Activated CD4-positive, alpha-beta memory T cell treated with anti-CD3 and anti-CD28 coated beads, Interleukin-2, amount 10 ng/mL, durations not matched to agents 7 days and 5 days (primary cell): ENCODE results near the gene P2RX7. TPM values are rescaled to one million over a fixed set of nuclear protein-coding genes. Genes with fewer than 3 reads are reported as not detected.

ENCODE experiments used
- CTCF ChIA-PET: fragments of 350-600 bp; sonication (Branson Sonifier 250); formaldehyde crosslinking; loops from one replicate; lab custom pipeline; 2021; ENCODE audit warnings: antibody characterized with exemption, inconsistent platforms; lab: Charles Lee
- POLR2A ChIA-PET: fragments of 350-600 bp; sonication (Branson Sonifier 250); formaldehyde crosslinking; loops from one replicate; lab custom pipeline; 2021; ENCODE audit warnings: antibody characterized with exemption; lab: Charles Lee
- DNase-seq: peaks from one replicate; pipeline ENCODE4 v3.0.0-alpha.2; 2020
- H3K27ac Mint-ChIP-seq: one replicate; pipeline ENCODE4 v1.8.0; 2021; ENCODE audit warnings: mild to moderate bottlenecking, mixed read lengths
- H3K27me3 Mint-ChIP-seq: one replicate; pipeline ENCODE4 v1.8.0; 2021; ENCODE audit warnings: mixed read lengths
- H3K36me3 Mint-ChIP-seq: one replicate; pipeline ENCODE4 v1.8.0; 2021; ENCODE audit warnings: low read depth, mixed read lengths
- H3K4me1 Mint-ChIP-seq: one replicate; pipeline ENCODE4 v1.8.0; 2021; ENCODE audit warnings: mixed read lengths
- H3K4me3 Mint-ChIP-seq: one replicate; pipeline ENCODE4 v1.8.0; 2021; ENCODE audit warnings: mild to moderate bottlenecking, mixed read lengths
- H3K9me3 Mint-ChIP-seq: one replicate; pipeline ENCODE4 v1.8.0; 2021; ENCODE audit warnings: mixed read lengths
- total RNA-seq, 2 experiments: library from RNA; stranded (reverse); gene quantifications; one replicate each; pipeline ENCODE4 v1.2.3, GENCODE V29; 2021

The P2RX7 gene
- total RNA-seq, 2 experiments from 2014 or later = 47.0 to 49.1 TPM

GRCh38 chr12:121209624-121210572, 77.2 kb downstream of the P2RX7 start, which contains the start of gene P2RX4:
Gene P2RX4 (plus strand): TSS chr12:121210129. CDS start chr12:121210165, 36 bp downstream.
- Mint-ChIP-seq H3K4me3 (peak within 1 kb of the TSS; percentile 83), H3K4me1 (peaks cover 52% of the 10 kb centered on the region), H3K27ac (peak within 1 kb of the TSS; percentile 88), H3K9me3 (peaks cover under 1% of the 10 kb centered on the region), H3K36me3 (peaks cover 35% of the 10 kb centered on the region), H3K27me3 (peaks cover under 1% of the 10 kb centered on the region)
- DNase-seq = peak; percentile 92
- ChIA-PET CTCF (interaction anchor here (1.1 to 1.2 kb wide), 2 partner anchors 13 to 15 kb away, joined by 3 to 10 read pairs; no protein-coding TSS in a partner anchor), POLR2A (interaction anchor here (0.9 to 8.6 kb wide), 14 partner anchors 12 to 173 kb away, joined by 3 to 177 read pairs (median 4); partner anchors contain the start of gene P2RX7)

DNA sequence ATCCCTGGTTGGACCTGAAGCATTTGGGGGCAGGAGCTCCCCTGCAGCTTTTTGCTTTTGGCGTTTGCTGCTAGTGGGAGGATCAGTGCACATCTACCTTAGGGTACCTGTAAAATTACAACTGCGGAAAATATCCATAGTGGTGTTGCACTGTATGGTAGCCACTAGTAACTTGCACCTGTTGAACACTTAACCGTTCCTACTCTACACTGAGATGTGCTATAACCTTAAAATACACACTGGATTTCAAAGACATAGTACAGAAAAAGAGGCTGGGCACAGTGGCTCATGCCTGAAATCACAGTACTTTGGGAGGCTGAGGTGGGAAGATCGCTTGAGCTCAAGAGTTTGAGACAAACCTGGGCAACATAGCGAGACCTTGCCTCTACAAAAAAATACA, 80.2 kb downstream of the P2RX7 start:
- no peak for DNase-seq
- peak overlapping the region; percentile 54 for H3K4me3 Mint-ChIP-seq
- no peaks in the 10 kb centered on the region for H3K27me3 Mint-ChIP-seq
- H3K9me3 Mint-ChIP-seq = no peaks in the 10 kb centered on the region
- H3K27ac Mint-ChIP-seq = peak overlapping the region; percentile 82
- ChIA-PET POLR2A (interaction anchor here (0.7 to 8.6 kb wide), 2 partner anchors 11 to 84 kb away, joined by 4 to 177 read pairs; no protein-coding TSS in a partner anchor), CTCF (no interaction called here)
- H3K36me3 Mint-ChIP-seq = peaks cover 63% of the 10 kb centered on the region
- H3K4me1 Mint-ChIP-seq = peaks cover 70% of the 10 kb centered on the region

GRCh38 chr12:121214166-121214777, 81.6 kb downstream of the P2RX7 start:
- H3K4me3 Mint-ChIP-seq = peak overlapping the region; percentile 49
- ChIA-PET POLR2A (interaction anchor here (0.6 to 8.6 kb wide), 8 partner anchors 10 to 688 kb away, joined by 3 to 177 read pairs (median 4); partner anchors contain the start of gene P2RX7), CTCF (interaction anchor here (1.0 to 2.5 kb wide), 4 partner anchors 10 to 1013 kb away, joined by 3 to 21 read pairs (median 3); partner anchors contain the start of gene RPLP0)
- peak; percentile 50 for DNase-seq
- H3K27ac Mint-ChIP-seq = peak overlapping the region; percentile 82
- H3K4me1 Mint-ChIP-seq = peaks cover 65% of the 10 kb centered on the region
- H3K36me3 Mint-ChIP-seq = peaks cover 77% of the 10 kb centered on the region
- no peaks in the 10 kb centered on the region for H3K9me3 Mint-ChIP-seq
- H3K27me3 Mint-ChIP-seq = no peaks in the 10 kb centered on the region

DNA sequence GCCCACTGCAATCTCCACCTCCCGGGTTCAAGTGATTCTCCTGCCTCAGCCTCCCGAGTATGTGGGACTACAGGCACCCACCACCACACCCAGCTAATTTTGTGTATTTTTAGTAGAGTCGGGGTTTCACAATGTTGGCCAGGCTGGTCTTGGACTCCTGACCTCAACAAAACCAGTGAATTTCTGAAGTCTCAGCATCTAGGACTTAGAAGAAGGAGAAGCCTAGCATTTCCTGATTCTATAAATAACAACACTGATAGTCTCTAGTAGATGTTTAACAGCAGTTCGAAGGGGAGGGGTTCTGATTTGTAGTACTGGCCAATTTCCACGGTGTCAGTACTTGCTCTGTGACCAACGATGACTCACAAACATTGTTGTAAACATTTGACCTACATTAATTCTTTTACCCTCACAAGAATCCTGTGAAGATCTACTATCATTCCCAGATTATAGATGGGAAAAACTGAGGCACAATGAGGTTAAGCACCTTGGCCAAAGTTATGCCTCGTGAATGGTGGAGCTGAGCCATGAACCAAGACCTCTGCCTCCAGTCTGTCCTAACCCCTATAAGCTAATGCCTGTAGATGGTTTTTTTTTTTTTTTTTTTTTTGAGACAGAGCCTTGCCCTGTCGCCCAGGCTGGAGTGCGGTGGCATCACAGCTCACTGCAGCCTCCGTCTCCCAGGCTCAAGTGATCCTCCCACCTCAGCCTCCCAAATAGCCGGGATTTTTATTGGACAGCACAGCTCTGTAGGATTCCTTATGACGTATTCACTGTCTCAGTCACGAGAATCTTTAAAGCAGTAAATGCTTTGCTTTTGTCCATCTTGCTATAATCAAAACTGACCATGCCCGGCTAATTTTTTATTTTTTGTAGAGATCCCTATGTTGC, 82.4 kb downstream of the P2RX7 start:
- ChIA-PET CTCF (interaction anchor here (1.2 to 2.5 kb wide), 4 partner anchors 9 to 155 kb away, joined by 3 to 21 read pairs (median 4); no protein-coding TSS in a partner anchor), POLR2A (interaction anchor here (1.6 to 8.6 kb wide), 3 partner anchors 9 to 83 kb away, joined by 7 to 177 read pairs (median 7); partner anchors contain the start of gene P2RX7)
- H3K9me3 Mint-ChIP-seq = no peaks in the 10 kb centered on the region
- peaks cover 86% of the 10 kb centered on the region for H3K36me3 Mint-ChIP-seq
- H3K4me3 Mint-ChIP-seq = peak overlapping the region; percentile 49
- peak; percentile 34 for DNase-seq
- H3K4me1 Mint-ChIP-seq = peaks cover 71% of the 10 kb centered on the region
- H3K27me3 Mint-ChIP-seq = no peaks in the 10 kb centered on the region
- peak overlapping the region; percentile 82 for H3K27ac Mint-ChIP-seq

GRCh38 chr12:121216102-121216501, 83.4 kb downstream of the P2RX7 start:
- ChIA-PET CTCF (interaction anchor here (0.6 to 1.2 kb wide), 2 partner anchors 14 to 16 kb away, joined by 3 to 6 read pairs; no protein-coding TSS in a partner anchor), POLR2A (interaction anchor here (1.0 to 8.6 kb wide), 3 partner anchors 8 to 23 kb away, joined by 4 to 177 read pairs (median 7); no protein-coding TSS in a partner anchor)
- Mint-ChIP-seq H3K27me3 (no peaks in the 10 kb centered on the region), H3K36me3 (peaks cover 87% of the 10 kb centered on the region), H3K9me3 (no peaks in the 10 kb centered on the region), H3K4me3 (no peak overlapping the region), H3K27ac (peak overlapping the region; percentile 82), H3K4me1 (peaks cover 77% of the 10 kb centered on the region)
- DNase-seq = no peak

GRCh38 chr12:121217063-121217462, 84.4 kb downstream of the P2RX7 start:
- DNase-seq = no peak
- peaks cover 90% of the 10 kb centered on the region for H3K36me3 Mint-ChIP-seq
- H3K4me1 Mint-ChIP-seq = peaks cover 75% of the 10 kb centered on the region
- H3K27me3 Mint-ChIP-seq = no peaks in the 10 kb centered on the region
- ChIA-PET CTCF (interaction anchor here (1.8 kb wide), 1 partner anchor 13 kb away, joined by 5 read pairs; no protein-coding TSS in a partner anchor), POLR2A (interaction anchor here (1.0 to 2.1 kb wide), 2 partner anchors 10 to 22 kb away, joined by 4 to 7 read pairs; no protein-coding TSS in a partner anchor)
- no peaks in the 10 kb centered on the region for H3K9me3 Mint-ChIP-seq
- no peak overlapping the region for H3K4me3 Mint-ChIP-seq
- peak overlapping the region; percentile 13 for H3K27ac Mint-ChIP-seq

GRCh38 chr12:121217761-121218160, 85.1 kb downstream of the P2RX7 start:
- H3K27ac Mint-ChIP-seq = no peak overlapping the region
- H3K36me3 Mint-ChIP-seq = peaks cover 91% of the 10 kb centered on the region
- peaks cover 2% of the 10 kb centered on the region for H3K9me3 Mint-ChIP-seq
- no peaks in the 10 kb centered on the region for H3K27me3 Mint-ChIP-seq
- POLR2A ChIA-PET = no interaction called here
- CTCF ChIA-PET = interaction anchor here (0.6 to 1.8 kb wide), 3 partner anchors 12 to 230 kb away, joined by 3 to 5 read pairs (median 3); no protein-coding TSS in a partner anchor
- DNase-seq = no peak
- no peak overlapping the region for H3K4me3 Mint-ChIP-seq
- peaks cover 75% of the 10 kb centered on the region for H3K4me1 Mint-ChIP-seq

DNA sequence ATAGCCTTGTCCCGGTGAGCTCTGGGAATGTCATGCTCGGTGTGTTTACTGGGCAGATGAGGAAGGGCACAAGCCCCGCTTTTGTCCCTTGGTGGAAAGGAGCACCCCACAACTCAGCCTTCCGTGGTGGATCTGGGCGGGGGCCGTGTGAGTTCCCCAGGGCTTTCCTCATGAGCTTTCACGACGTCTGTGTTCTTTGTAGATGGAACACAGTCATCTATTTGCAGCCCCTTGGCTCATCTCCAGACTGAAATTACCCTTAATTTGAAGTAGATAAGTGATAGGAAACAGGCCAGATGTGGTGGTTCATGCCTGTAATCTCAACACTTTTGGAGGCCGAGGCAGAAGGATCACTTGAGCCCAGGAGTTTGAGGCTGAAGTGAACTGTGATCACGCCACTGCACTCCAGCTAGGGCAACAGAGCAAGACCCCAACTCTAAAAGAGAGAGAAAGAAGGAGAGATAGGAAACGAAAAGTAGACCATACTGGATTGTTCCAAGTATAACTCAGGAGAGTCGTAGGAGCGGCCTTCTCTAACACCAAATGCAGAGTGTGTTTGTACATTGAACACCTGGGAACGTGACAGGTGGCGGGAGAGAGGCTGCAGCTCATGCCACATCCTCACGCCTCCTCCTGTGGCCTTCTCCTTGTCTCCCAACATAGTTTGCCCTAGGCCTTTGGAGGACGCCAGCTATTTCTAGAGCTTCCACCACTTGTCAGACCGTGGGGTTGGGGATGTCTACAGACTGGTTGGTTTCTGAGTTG, 86.1 kb downstream of the P2RX7 start:
- Mint-ChIP-seq H3K27me3 (no peaks in the 10 kb centered on the region), H3K27ac (peak overlapping the region; percentile 73), H3K36me3 (peaks cover 93% of the 10 kb centered on the region), H3K4me3 (no peak overlapping the region), H3K9me3 (peaks cover 5% of the 10 kb centered on the region), H3K4me1 (peaks cover 76% of the 10 kb centered on the region)
- ChIA-PET POLR2A (no interaction called here), CTCF (interaction anchor here (0.6 to 1.8 kb wide), 2 partner anchors 11 kb away, joined by 3 to 5 read pairs; no protein-coding TSS in a partner anchor)
- DNase-seq = no peak

DNA sequence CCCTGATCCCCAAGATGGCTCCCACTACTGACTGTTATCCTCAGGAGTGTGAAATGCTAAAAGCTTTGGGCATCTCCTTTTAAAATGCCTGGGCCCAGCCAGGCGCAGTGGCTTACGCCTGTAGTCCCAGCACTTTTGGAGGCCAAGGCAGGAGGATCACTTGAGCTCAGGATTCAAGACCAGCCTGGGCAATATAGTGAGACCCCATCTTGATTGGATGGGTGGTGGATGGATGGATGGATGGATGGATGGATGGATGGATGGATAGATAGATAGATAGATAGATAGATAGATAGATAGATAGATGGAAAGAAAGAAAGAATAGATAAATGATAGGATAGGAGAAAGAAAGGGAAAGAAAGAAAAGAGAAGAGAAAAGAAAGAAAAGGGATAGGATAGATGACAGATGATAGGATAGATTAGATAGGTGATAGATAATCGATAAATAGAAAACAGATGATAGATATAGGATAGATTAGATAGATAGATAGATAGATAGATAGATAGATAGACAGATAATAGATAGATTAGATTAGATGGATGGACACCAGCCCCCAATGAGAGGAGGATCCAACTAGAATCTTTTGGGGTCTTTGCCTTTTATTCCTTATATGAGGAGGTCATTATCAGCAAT, 86.8 kb downstream of the P2RX7 start:
- POLR2A ChIA-PET = no interaction called here
- Mint-ChIP-seq H3K27ac (peak overlapping the region; percentile 73), H3K9me3 (peaks cover 5% of the 10 kb centered on the region), H3K4me1 (peaks cover 78% of the 10 kb centered on the region), H3K36me3 (peaks cover 92% of the 10 kb centered on the region), H3K4me3 (no peak overlapping the region), H3K27me3 (no peaks in the 10 kb centered on the region)
- DNase-seq = no peak
- CTCF ChIA-PET = interaction anchor here (0.6 kb wide), 1 partner anchor 10 kb away, joined by 3 read pairs; no protein-coding TSS in a partner anchor

DNA sequence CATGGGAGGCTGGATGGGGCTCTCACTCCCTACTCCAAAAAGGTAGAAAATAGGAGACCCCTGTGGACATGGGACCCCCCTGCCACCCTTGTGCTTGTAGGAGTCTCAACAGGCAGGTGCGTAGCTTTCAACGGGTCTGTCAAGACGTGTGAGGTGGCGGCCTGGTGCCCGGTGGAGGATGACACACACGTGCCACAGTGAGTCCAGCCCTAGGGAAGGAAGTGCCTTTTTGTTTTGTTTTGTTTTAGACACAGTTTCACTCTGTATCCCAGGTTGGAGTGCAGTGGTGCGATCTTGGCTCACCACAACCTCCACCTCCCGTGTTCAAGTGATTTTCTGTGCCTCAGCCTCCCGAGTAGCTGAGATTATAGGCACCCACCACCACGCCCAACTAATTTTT, 90.2 kb downstream of the P2RX7 start:
- ChIA-PET POLR2A (interaction anchor here (0.8 to 4.8 kb wide), 10 partner anchors 10 to 184 kb away, joined by 3 to 177 read pairs (median 8); partner anchors contain the start of genes ANAPC5, OASL, P2RX4 and P2RX7), CTCF (interaction anchor here (0.7 to 1.3 kb wide), 3 partner anchors 12 to 111 kb away, joined by 3 to 4 read pairs (median 3); no protein-coding TSS in a partner anchor)
- Mint-ChIP-seq H3K36me3 (peaks cover 87% of the 10 kb centered on the region), H3K27ac (peak overlapping the region; percentile 95), H3K4me1 (peaks cover 78% of the 10 kb centered on the region), H3K27me3 (no peaks in the 10 kb centered on the region), H3K9me3 (peaks cover 5% of the 10 kb centered on the region), H3K4me3 (no peak overlapping the region)
- DNase-seq = no peak
